ENCODE results near the gene CRKL.

The CRKL gene

GRCh38 chr22:20953342-20953608, 36.1 kb downstream of the CRKL start:
- DNase-seq = no peak

GRCh38 chr22:20953668-20954500, 36.7 kb downstream of the CRKL start:
- no peak for DNase-seq

GRCh38 chr22:20955548-20955947, 38.3 kb downstream of the CRKL start:
- DNase-seq = no peak

- DNase-seq = no peak
These were observed 39.3 kb downstream of the CRKL start for GRCh38 chr22:20956258-20957101.

- DNase-seq = no peak
These were observed 40.0 kb downstream of the CRKL start for GRCh38 chr22:20957102-20957682.

GRCh38 chr22:20957683-20958431, 40.6 kb downstream of the CRKL start:
- DNase-seq = no peak

- no peak for DNase-seq
These were observed 42.6 kb downstream of the CRKL start for GRCh38 chr22:20959578-20960461.

- DNase-seq = no peak
These were observed 43.4 kb downstream of the CRKL start for GRCh38 chr22:20960609-20961008.

- DNase-seq = no peak
These were observed 45.3 kb downstream of the CRKL start for GRCh38 chr22:20962491-20962945.

- no peak for DNase-seq
These were observed 46.2 kb downstream of the CRKL start for GRCh38 chr22:20963201-20964052.

- no peak for DNase-seq
These were observed 47.0 kb downstream of the CRKL start for GRCh38 chr22:20964090-20964798.

GRCh38 chr22:20964799-20965103, 47.5 kb downstream of the CRKL start:
- no peak for DNase-seq

GRCh38 chr22:20965104-20965887, 48.1 kb downstream of the CRKL start:
- no peak for DNase-seq

GRCh38 chr22:20965888-20966855, 49.0 kb downstream of the CRKL start:
- DNase-seq = no peak

GRCh38 chr22:20966883-20967696, 49.9 kb downstream of the CRKL start, which contains the start of gene AIFM3:
Gene AIFM3 (plus strand): TSS chr22:20967255. CDS start chr22:20967945, 690 bp downstream.
- DNase-seq = no peak

- DNase-seq = no peak
These were observed 50.5 kb downstream of the CRKL start for GRCh38 chr22:20967697-20968211.
